Brain microvascular endothelial cell (primary cell): ENCODE data around the gene ZBTB3.
A peak's percentile ranks its signal among the peaks of the same experiment; 100 is the strongest.
"Not testable (repeated sequence)": the region's sequence is repeated elsewhere in the genome, so short reads cannot be mapped to it uniquely, and the experiment has no call there.

Experiments
- DNase-seq: peaks from one replicate; pipeline ENCODE4 v3.0.0-alpha.2; 2020
- H3K27ac ChIP-seq: fragments of 250-450 bp; sonication (Bioruptor Pico); 2 replicates; pipeline ENCODE4 v1.5.1; 2020; ENCODE audit warnings: mild to moderate bottlenecking, moderate library complexity
- H3K27me3 ChIP-seq: fragments of 250-450 bp; sonication (Bioruptor Pico); replicated peaks from 2 replicates; pipeline ENCODE4 v1.5.1; 2020; ENCODE audit warnings: mild to moderate bottlenecking
- H3K36me3 ChIP-seq: fragments of 250-450 bp; sonication (Bioruptor Pico); replicated peaks from 2 replicates; pipeline ENCODE4 v1.5.1; 2020; ENCODE audit warnings: mild to moderate bottlenecking
- H3K4me3 ChIP-seq: 2 replicates; pipeline ENCODE4 v1.5.1; 2011; ENCODE audit warnings: low read depth, mild to moderate bottlenecking, control low read depth, low read length, moderate library complexity
- in situ Hi-C: cut with HindIII; loops from 2 replicates; pipeline ENCODE4 v1.10.0; 2017; ENCODE audit warnings: low sequenced_read_pairs, low pct_ligation_motif_present
- TF ChIP-seq, protein P1 (sequence below): IDR thresholded peaks from 2 replicates; pipeline ENCODE4 v1.5.1; 2011; ENCODE audit warnings: low read depth, mild to moderate bottlenecking, moderate library complexity, low read length, control low read depth, inconsistent platforms; ENCODE audit errors: missing control alignments

Gene ZBTB3

DNA sequence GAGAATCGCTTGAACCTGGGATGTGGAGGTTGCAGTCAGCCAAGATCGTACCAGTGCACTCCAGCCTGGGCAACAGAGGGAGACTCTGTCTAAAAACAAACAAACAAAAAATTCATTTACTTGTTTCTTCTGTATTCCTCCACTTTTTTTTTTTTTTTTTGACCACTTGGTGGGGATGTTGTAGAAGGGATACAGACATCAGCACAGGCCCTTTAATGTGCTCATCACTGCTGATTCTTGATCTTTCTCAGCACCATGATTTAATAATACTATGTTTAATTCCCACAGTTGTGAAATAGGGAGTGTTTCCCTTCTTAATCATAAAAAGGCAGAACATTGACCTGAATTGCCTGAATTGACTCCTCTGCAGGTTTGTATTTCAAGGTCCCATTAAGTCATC, 21.1 kb downstream of the ZBTB3 start:
- no peak overlapping the region for H3K4me3 ChIP-seq
- peaks cover 37% of the 10 kb centered on the region for H3K36me3 ChIP-seq
- H3K27me3 ChIP-seq, result no peaks in the 10 kb centered on the region
- DNase-seq, result no peak
- H3K27ac ChIP-seq, result no peak overlapping the region
- TF ChIP-seq, protein P1, sequence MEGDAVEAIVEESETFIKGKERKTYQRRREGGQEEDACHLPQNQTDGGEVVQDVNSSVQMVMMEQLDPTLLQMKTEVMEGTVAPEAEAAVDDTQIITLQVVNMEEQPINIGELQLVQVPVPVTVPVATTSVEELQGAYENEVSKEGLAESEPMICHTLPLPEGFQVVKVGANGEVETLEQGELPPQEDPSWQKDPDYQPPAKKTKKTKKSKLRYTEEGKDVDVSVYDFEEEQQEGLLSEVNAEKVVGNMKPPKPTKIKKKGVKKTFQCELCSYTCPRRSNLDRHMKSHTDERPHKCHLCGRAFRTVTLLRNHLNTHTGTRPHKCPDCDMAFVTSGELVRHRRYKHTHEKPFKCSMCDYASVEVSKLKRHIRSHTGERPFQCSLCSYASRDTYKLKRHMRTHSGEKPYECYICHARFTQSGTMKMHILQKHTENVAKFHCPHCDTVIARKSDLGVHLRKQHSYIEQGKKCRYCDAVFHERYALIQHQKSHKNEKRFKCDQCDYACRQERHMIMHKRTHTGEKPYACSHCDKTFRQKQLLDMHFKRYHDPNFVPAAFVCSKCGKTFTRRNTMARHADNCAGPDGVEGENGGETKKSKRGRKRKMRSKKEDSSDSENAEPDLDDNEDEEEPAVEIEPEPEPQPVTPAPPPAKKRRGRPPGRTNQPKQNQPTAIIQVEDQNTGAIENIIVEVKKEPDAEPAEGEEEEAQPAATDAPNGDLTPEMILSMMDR, result no peak
- in situ Hi-C loops, result no loop called here

GRCh38 chr11:62730076-62730475, 23.9 kb downstream of the ZBTB3 start:
- DNase-seq, H3K27ac ChIP-seq, H3K27me3 ChIP-seq, in situ Hi-C loops: not testable (repeated sequence)
- peak overlapping the region; percentile 93 for H3K4me3 ChIP-seq
- H3K36me3 ChIP-seq, result peaks cover 22% of the 10 kb centered on the region

DNA sequence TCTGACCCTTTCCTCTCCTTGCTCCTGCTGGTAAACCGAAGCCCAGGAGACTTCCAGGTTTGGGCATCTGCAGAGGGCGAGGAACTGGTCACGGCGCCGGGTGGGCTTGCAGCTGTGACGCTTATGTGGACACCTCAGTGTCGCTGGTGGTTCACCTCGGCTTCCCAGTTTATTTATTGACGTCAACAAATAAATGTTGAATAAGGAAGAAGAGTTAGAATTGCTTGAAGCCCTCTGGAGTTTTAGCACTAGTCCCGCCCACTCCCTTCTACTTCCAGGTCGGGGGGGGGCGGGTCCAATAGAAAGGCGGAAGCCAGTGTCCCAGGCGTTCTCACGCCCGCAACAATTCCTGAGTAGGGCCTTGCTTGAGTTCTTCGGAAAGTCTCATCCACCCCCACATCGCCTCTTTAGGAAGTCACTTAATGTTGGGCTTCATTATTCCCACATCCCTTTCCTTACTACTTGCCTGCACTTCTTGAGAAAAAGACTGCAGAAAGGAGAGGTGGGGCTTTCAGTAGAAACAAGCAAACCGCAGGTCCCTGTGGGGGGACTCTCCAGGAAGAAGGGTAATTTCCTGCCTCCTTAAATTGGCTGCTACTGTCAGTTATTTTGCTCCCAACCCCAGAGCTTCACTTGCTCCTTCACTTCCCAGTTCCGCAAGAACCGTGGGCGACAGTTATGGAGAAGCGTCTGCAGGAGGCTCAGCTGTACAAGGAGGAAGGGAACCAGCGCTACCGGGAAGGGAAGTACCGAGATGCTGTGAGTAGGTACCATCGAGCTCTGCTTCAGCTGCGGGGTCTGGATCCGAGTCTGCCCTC, 25.6 kb downstream of the ZBTB3 start, which contains the start of gene TTC9C:
Gene TTC9C (plus strand): TSS at position 316 of the 818 bp plus-strand sequence. CDS start 363 bp downstream, at position 679.
- H3K36me3 ChIP-seq, result peaks cover 17% of the 10 kb centered on the region
- peak within 1 kb of the TSS; percentile 93 for H3K4me3 ChIP-seq
- DNase-seq, result peak; percentile 87
- TF ChIP-seq, protein P1, result no peak
- in situ Hi-C loops, result no loop called here
- peak within 1 kb of the TSS; percentile 95 for H3K27ac ChIP-seq
- no peaks in the 10 kb centered on the region for H3K27me3 ChIP-seq

DNA sequence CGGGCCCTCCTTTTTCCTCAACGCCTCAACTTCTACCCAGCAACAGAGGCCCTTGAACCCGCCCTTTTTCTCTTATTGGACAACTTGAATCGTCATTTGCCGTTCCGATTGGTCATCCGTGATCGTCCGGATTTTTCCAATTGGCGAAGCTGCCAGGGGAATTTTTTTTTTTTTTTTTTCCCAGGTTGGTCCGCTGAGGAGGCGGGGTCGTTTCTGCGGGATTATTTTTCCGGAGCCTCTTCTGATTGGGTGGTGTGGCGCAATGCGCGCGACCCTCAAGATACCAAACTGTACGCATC, 26.1 kb downstream of the ZBTB3 start:
- peak overlapping the region; percentile 95 for H3K27ac ChIP-seq
- in situ Hi-C loops, result no loop called here
- TF ChIP-seq, protein P1, result no peak
- peaks cover 18% of the 10 kb centered on the region for H3K36me3 ChIP-seq
- peak; percentile 95 for DNase-seq
- H3K4me3 ChIP-seq, result peak overlapping the region; percentile 93
- H3K27me3 ChIP-seq, result no peaks in the 10 kb centered on the region

- H3K36me3 ChIP-seq, result peaks cover 23% of the 10 kb centered on the region
- in situ Hi-C loops, result no loop called here
- TF ChIP-seq, protein P1, result no peak
- no peaks in the 10 kb centered on the region for H3K27me3 ChIP-seq
- DNase-seq, result peak; percentile 96
- H3K4me3 ChIP-seq, result peak within 1 kb of the TSS; percentile 93
- peak within 1 kb of the TSS; percentile 95 for H3K27ac ChIP-seq
These were observed 26.6 kb downstream of the ZBTB3 start, which contains the start of gene HNRNPUL2 for GRCh38 chr11:62727165-62727871. TSS of gene HNRNPUL2 (minus strand) at chr11:62727457. CDS start at chr11:62727156, 301 bp downstream.

DNA sequence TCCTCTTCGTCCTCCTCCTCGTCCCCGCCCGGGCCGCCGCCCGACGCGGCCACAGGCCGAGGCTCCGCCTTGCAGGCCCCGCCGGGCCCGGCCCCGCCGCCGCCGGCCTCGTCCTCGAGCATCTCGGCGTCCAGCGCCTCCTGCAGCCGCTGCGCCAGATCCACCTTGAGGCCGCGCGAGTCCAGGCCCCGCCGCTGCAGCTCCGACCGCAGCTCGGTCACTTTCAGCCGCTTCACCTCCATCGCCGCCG, 27.1 kb downstream of the ZBTB3 start:
- TF ChIP-seq, protein P1, result no peak
- Histone ChIP-seq H3K4me3 (peak overlapping the region; percentile 93), H3K27ac (peak overlapping the region; percentile 95), H3K36me3 (peaks cover 28% of the 10 kb centered on the region), H3K27me3 (no peaks in the 10 kb centered on the region)
- in situ Hi-C loops, result no loop called here
- DNase-seq, result no peak
